ENCODE measurements around the gene KCNQ2.

GRCh38 chr20:63413963-63414684, 58.3 kb downstream of the KCNQ2 start:
- TF ChIP-seq CTCF (IDR thresholded peaks at IDR 0.05; ENCODE audit: low read length) (no peak), EZH2 (IDR thresholded peaks at IDR 0.05; ENCODE audit: borderline replicate concordance, low read length) (no peak)
